UCSD-AML1 (cell line): Measurements from ENCODE around the gene BTD.

Source experiments
- DNase-seq: peaks from one replicate; lab custom pipeline; 2025; ENCODE audit not compliant: unreplicated experiment; lab: John Stamatoyannopoulos, UW

The BTD gene, protein sequence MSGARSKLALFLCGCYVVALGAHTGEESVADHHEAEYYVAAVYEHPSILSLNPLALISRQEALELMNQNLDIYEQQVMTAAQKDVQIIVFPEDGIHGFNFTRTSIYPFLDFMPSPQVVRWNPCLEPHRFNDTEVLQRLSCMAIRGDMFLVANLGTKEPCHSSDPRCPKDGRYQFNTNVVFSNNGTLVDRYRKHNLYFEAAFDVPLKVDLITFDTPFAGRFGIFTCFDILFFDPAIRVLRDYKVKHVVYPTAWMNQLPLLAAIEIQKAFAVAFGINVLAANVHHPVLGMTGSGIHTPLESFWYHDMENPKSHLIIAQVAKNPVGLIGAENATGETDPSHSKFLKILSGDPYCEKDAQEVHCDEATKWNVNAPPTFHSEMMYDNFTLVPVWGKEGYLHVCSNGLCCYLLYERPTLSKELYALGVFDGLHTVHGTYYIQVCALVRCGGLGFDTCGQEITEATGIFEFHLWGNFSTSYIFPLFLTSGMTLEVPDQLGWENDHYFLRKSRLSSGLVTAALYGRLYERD

DNA sequence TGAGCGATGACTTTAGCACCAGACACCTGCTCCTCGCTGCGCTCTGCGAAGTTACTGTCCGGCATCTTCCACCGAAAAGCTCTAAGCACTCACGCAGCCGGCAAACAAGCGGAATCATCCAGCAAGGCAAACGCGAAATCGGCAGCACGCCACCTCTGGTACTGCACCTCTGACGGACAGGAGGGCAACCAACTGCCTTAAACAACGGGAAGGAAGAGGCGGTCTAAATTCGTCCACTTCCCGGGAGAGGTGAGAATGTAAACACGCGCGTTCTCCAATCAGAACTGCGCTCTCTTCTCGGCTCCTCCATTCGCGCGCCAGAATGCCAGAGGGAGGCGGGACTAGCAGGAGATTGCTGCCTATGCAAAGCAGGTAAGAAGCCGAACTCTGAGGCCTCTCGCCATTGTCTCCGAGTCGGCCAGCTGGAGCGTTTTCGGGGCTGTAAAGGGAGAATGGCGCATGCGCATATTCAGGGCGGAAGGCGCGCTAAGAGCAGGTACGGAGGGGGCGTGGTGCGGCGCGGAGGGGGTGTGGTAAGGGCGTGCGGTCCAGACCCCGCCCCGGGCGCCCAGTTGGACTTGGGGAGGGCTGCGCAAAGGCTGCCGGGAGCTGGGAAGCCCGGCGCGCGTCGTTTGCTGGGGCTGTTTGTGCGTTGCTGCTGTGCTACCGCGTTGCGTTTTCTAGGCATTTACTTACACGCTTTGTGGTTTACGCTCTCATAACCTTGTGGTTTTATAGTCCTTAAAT is at the start of gene BTD, which contains the start of gene HACL1:
BTD (plus strand) TSS at position 347 of the 747 bp plus-strand sequence. CDS start 33,695 bp downstream, outside the sequence.
HACL1 (minus strand) TSS at position 171 of the 747 bp plus-strand sequence; CDS start at position 65, 106 bp downstream.
- DNase-seq = no peak

DNA sequence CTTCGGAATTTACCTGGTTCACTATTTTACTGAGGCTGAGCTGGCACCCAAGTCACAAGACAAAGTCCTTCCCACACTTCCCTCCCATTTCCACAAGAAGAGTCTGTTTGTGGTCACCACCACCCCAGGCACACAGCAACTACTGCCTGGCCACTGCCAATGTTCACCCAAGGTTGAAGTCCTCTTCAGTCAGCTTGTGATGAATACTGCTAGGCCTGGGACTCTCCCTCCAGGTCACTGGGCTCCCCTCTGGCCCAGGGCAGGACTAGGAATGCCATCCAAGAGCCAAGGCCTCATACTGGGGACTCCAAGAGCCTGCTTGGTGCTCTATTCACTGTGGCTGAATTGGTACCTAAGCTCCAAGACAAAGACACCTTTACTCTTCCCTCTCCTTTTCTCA is 49.6 kb upstream of the BTD start:
- DNase-seq = no peak

DNA sequence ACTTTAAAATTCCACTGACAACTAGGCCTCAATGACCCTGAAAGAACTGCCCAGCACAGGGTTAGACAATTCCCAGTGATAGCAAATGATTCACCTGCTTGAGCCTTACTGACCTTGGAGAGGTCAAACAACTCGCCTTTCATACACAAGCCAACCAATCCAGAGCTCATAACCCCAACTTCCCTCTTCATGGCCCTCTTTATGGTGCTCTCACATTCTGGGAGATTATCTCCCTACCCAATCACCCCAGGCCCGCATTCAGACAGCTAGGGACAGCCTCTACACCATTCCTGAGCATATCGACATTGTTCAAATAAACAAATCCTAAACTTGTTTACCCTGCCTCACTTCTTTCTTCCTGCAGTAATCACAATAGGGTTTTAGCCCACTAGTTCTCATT is 47.8 kb upstream of the BTD start:
- no peak for DNase-seq

DNA sequence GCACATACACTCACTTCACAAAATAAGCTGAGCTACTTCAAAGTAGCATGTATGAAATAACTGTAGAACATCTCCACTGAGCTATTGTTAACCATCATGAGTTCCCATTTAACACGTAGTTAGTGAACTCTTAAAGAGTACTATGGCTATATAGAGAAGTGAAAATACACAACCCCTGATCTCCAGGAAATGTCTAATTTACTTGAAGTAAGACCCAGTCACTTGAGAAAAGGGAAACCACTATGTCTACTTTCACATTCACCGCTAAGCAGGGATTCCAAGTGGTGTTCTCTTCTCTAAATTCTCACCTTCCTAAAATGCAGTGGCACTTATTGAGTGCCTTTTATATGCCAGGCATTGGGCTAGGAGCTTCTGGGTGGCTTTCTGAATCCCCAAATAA is 45.0 kb upstream of the BTD start:
- no peak for DNase-seq

DNA sequence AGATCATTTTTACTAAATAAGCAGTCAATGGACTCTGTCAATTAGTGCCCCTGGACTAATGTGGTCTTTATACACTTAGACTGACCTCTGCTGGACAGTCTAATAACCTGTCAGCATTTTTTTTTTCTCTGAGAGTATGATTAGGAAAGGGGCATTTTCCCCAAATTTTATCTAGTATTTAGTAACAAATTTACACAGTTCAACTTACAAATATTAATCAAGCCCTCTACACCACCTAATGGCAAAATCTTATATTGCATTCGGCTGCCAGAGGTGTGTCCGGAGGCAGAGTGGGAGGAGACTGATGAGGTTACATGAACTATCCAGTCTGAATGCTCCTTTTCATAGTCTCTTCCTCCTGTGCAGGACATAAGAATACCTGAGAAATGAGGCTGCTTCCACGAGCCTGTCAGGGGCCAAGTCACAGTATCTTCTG is 44.0 kb upstream of the BTD start:
- peak; percentile 59 for DNase-seq

DNA sequence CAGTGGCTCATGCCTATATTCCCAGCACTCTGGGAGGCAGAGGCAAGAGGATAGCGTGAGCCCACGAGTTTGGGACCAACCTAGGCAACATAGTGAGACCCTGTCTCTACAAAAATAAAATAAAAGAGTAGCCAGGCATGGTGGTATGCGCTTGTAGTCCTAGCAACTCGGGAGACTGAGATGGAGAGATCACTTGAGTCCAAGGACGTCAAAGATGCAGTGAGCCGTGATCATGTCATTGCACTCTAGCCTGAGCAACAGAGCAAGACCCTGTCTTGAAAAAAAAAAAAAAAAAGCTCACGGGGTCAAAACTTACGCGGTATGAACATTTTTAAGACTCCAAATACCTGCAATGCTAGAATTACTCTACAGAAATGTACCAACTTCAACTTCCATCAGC is 43.0 kb upstream of the BTD start:
- DNase-seq = no peak

DNA sequence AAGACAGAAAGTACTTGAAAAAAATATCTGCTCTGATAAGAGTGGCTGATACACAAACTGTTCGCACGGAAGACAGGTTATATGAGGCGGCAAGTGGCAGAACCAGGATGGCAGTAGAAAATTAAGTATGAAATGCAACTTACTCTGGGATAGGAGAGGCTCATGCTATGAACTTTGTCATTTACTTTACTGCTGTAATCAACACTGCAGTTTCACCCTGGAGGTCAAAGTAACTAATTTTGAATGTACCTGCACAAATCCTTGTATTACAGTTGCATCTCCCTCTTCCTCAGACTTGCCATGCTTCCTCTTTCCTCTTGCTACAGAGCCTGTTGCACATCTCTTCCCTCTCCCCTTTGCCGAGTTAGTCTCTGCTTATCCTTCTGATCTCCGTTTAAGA is 39.0 kb upstream of the BTD start:
- no peak for DNase-seq

DNA sequence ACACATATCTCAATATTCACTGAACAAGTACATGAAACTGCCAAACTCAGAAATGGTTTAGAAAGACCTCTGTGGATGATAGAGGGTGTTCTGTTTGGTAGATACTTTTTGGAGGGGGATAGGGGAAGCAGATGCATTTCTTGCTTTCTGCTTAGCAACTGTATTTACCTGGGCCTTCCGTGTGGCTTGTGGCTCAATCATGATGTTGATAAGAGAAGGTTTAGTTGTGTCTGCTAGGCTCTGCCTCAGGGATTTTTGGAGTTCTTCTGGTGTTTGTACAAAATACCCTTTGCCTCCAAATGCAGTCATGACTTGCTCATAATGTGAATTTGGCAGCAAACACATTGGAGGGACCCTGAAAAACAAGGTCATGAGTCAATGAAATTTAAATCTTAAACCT is 38.4 kb upstream of the BTD start:
- DNase-seq = no peak

DNA sequence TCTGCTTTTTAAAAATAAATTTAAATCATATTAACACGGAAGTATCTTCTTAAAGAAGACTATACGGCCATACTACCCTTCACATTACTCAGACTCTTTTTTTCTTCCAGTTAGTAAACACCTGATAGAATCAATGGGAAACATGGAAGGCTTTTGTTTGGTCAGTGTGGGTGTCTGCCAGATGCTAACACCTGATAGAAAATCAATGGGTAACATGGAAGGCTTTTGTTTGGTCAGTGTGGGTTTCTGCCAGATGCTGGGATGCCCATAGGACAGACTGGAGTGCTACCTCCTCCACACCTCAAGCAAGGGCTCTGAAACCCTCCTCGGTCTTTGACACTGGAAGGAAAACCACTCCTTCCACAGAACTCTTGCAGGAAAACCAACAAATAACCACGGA is 29.4 kb upstream of the BTD start:
- no peak for DNase-seq

DNA sequence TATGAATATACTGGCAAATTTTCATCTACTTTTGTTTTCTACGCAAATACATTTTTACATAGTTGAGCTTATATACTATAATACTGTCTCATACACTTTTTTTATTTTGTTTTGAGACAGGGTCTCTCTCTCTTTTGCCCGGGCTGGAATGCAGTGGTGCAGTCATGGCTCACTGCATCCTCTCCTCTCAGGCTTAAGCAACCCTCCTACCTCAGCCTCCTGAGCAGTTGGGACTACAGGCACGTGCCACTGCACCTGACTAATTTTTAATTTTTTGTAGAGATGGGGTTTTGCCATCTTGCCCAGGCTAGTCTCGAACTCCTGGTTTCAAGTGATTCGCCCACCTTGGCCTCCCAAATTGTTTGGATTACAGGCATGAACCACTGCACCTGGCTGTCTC is 26.1 kb upstream of the BTD start:
- no peak for DNase-seq

DNA sequence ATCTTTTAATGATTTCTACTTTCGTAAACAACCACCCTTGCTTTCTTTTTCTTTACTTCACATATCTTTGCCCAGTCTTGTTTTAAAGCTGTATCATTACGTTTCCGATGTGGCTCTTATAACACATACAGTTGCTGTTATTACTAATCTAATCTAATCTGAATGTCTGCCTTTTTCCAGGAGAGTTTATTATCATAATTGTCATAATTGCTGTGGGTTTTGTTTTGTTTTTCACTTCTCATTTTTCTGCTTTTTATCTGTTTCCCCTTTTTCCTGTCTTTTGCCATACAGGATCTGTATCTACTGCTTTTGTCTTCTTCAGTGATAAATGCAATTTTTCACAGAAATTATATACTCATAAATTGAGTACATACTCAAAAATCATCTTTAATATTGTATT is 25.1 kb upstream of the BTD start:
- DNase-seq = no peak

DNA sequence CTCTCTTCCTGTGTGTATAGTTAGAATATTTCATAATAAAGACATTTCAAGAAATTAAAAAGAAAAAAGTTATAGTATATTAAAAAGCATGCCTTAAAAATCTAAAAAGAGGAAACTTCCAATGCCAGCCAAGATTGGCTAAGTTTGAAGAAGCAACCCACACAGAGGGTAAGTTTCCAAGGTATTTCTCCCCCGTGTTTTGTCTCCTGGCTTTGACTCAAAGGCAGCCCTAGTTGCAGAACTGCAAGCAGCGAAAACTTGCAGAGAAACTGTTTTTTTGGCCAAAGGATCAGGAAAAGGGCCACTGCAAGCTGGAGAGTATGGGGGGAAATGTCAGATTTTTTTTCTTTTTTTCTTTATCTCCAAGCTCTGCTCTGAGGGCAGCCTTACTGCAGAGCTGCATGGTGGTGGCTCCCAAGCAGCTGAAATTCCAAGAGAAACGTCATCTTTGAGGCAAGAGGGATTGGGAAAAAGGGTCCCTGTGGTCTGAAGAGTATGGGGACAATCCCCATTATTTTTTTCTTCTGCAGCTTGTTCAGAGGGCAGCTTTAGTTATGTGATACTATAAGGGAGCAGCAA is 23.2 kb upstream of the BTD start:
- DNase-seq = no peak

DNA sequence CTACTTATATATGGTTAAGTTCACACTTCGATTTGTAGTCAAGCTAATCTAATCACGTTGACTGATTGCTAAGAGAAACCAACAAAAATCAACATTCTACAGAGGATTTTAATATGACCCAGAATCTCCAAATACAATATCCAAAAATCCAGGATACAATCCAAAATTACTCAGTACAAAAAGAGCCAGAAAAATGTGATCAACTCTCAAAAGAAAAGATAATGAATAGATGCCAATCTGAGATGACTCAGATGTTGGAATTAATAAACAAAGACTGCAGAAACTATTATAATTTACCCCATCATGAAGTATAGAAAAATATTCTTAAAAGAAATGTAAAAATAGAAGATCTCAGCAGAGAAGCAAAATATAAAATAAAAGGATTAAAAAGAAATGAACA is 22.5 kb upstream of the BTD start:
- no peak for DNase-seq

DNA sequence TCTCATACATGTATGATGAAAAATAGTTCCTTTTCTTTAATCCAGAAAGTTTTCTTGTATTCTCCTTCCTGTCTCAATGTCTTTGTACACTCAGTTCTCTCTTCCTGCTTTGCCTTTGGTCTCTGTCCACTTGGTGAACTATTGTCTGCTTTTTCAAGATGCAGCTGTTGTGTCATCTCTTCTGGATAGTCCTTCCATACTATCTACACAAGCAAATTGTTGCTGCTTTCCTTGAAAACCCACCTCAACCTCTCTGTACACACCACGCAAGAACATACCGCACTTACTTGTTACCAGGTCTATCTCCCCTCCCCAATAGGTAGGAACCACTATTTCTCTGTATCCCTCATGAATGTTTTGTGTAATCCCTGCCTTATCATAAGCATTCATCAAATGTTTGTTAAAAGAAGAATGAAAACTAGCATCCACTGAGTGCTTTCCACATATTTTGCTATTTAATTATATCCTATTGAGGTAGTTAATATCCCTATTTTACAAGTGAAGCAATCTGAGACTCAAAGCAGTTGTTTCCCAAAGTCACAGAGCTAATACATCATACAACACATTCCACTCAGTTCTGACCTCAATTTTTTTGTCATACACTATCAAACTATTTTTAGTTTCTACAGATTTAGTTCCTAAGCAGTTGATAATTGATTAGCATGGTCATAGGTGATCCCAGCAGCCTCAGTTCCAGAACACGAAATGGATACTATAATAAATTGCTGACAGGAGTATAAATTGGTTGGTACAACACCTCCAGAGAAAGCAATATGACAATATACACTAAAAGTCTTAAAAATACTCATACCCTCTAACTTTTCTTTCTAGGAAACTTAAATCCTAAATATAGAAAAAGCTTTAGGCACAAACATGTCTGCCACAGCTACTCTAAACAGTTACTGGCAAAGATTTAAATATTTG is 19.8 kb upstream of the BTD start:
- no peak for DNase-seq

DNA sequence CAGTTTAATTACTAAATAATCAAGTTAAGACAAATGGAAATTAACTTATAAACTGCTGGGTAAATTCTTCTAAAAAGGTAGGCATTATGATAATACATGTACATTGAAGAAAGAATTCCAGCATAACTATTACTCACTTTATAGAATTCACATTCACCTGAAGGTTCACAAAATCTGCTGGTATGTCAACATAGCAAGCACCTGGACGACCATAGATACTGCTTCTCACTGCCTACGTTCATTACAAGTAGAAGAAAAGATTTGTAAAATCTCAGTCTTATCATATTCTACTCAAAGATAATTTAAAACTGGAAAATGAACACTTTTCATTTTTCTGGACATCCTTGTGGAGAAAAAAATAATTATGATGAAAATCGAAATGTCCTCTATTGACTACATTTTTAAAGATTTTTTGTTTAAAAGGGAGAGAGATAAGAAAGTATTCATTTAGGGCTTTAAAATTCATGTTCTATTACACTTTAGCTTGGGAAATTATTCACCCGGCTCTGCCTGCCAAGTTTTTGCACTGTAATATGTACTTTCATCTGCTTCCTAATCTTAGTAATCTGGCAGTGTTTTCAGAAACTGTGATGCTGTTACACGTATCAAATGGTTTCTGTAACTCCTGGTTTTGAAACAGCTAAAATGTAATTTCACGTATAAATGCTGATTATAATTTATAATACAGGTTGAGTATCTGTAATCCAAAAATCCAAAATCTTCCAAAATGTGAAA is 16.3 kb upstream of the BTD start:
- DNase-seq = no peak

DNA sequence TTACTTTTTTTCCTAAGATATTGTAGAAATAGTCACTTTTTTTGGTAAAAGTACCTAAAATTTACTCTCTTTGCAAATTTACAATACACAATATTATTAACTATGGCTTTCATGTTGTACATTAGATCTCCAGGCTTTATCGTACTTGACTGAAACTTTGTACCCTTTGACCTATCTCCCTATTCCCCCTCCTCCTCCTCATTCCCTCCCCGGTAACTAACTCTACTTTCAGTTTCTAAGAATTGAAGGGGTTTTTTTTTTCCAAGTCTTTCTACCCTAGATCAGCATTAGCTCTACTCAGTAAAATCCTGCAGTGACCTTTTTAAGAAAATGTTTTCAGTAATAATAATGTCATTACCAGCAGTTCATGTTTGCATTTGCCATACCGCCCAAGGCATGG is 10.3 kb upstream of the BTD start:
- DNase-seq = no peak

DNA sequence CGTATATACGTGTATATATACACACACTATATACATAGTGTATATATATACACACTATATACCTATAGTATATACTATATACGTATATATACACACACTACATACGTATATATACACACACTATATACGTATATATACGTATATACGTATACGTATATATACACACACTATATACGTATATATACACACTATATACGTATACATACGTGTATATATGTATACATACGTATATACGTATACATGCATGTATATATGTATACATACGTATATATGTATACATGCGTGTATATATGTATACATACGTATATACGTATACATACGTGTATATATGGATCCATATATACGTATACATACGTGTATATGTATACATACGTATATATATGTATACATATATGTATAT is 9.6 kb upstream of the BTD start:
- no peak for DNase-seq

DNA sequence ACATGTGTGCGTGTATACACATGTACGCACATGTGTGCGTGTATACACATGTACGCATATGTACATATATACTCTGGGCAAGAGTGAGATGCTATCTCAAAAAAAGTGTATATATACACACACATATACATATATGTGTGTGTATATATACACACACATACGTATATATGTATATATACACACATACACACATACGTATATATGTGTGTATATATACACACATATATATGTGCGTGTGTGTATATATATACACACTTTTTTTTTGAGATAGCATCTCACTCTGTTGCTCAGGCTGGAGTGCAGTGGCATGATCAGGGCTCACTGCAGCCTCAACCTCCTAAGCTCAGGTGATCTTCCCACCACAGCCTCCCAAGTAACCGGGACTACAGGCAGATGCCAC is 8.6 kb upstream of the BTD start:
- DNase-seq = no peak

DNA sequence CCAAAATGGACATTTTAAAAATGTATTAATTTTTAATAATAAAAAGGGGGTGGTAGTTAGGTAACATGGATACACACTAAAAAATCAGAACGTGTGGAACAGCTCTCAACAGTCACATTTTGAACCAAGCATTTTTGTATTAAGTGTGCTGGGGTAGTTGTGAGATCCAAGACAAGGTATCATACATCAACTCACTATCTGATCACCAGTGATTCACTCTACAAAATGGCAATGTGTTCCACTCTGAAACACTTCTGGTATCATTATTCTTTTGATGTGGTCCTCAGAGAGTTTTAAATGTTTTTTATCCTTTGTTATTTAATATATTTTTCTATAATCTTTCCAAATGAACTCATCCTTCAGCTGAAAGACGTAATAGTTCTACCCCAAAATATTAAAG is 5.6 kb upstream of the BTD start:
- no peak for DNase-seq

DNA sequence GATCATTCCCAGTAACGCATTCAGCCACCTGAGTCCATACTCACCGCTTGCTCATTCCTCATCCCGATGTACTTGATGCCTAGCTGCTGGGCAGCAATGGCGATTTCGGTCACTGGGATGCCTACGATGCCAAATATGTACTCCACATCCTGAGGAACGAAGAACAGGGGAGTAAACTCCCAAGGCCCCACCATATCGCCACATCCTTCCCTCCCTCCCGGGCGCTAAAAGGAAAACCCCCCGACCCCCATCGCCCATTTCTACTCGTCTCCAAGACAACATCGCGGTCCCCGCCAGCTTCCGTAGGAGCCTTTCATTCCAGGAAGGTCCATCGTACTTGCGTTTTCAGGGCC is 523 bp upstream of the BTD start:
- no peak for DNase-seq
